Measurements from ENCODE around the gene CSF2RB.
A peak's percentile ranks its signal among the peaks of the same experiment; 100 is the strongest.
"Not testable (repeated sequence)": the region's sequence is repeated elsewhere in the genome, so short reads cannot be mapped to it uniquely, and the experiment has no call there.

The CSF2RB gene

DNA sequence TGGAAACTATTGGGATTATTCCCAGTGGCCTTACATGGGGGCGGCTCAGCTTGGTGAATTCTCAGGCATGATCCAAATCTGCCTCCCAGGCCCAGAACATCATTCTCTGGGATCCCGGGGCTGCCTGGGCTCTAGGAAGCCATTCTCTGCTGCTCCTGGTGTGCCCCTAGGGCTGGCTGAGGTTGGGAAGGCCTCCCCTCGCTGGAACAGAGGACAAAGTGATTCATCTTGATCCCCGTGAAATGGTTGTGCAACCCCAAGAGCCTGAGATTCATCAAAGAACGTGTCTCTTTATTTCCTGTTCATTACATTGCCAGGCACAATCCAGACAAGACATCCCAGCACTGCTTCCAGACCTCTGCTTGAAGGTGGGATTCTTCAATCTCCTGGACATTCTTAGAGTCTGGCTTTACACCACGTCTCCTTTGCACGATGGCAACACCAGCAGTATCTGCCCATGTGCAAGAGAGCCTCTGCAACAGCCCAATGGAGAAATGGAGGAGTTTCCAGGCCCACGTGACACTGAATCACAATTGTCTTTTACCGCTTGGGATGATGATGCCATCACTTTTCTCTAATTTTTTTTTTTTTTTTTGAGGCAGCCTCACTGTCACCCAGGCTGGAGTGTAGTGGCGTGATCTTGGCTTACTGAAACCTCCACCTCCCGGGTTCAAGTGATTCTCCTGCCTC is 53.6 kb downstream of the CSF2RB start:
- DNase-seq (ENCODE audit: low read depth in 2 of 2) = no peak

GRCh38 chr22:36968249-36968964 is 55.0 kb downstream of the CSF2RB start:
- DNase-seq (ENCODE audit: low read depth in 2 of 2) = no peak

DNA sequence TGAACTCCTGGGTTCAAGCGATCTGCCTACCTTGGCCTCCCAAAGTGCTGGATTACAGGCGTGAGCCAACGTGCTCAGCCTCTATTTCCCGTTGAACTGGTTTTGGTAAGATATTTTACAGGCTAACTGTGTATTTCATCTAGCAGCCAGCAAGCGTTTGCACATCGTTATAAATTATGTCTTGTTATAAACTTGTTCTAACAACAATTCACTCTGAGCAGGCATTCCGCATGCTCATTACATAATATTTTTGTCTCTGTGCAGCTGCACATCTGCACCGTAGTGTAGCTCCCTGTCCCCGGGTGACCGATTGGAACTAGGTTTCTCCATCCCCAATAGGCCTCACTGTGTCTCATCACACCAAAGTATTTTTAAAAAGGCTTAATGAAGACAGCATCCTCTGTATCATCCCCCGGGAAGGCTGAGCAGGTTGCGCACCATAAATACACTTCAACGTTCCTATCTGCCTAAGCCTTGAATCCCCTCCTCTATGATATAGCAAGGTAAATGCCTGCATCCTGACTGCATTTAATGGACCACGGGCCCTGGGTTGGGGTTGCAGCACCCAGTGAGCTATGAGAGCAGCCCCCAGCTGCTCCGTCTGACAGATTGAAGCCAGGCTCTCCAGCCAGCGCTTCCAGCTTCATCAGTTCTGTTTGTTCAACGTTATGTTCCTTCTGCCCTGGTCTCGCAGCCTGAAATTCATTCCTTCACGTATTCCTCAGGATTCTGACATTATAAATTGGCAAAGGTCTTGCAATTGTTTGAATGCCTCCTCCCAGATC is 58.1 kb downstream of the CSF2RB start:
- no peak for DNase-seq (ENCODE audit: low read depth in 2 of 2)

- no peak for DNase-seq (ENCODE audit: low read depth in 2 of 2)
Measured at GRCh38 chr22:36976606-36977005, 63.2 kb downstream of the CSF2RB start.

DNA sequence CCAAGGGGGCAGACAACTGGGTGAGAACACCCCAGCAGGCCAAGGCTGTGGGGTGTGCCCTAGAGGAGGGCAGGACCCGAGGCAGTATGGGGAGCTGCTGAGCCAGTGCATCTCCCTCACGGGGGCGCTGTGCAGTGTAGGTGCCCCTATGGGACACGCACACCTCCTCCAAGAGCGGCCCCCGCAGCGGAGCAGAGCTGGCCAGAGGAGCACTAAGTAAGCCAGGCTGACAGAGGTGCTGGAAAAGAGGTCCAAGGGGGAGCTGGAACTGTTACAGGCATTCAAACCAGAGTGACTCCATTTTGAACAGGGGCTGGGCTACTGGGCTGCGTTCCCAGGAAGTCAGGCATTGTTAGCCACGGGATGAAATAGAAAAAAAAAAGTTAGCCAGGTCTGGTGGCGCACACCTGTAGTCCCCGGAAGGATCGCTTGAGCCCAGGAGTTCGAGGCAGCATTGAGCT is 64.0 kb downstream of the CSF2RB start:
- peak; percentile 48 to 65 for DNase-seq (ENCODE audit: low read depth in 2 of 2)

GRCh38 chr22:36977947-36978660 is 64.7 kb downstream of the CSF2RB start:
- peak; percentile 80 to 82 for DNase-seq (ENCODE audit: low read depth in 2 of 2)

DNA sequence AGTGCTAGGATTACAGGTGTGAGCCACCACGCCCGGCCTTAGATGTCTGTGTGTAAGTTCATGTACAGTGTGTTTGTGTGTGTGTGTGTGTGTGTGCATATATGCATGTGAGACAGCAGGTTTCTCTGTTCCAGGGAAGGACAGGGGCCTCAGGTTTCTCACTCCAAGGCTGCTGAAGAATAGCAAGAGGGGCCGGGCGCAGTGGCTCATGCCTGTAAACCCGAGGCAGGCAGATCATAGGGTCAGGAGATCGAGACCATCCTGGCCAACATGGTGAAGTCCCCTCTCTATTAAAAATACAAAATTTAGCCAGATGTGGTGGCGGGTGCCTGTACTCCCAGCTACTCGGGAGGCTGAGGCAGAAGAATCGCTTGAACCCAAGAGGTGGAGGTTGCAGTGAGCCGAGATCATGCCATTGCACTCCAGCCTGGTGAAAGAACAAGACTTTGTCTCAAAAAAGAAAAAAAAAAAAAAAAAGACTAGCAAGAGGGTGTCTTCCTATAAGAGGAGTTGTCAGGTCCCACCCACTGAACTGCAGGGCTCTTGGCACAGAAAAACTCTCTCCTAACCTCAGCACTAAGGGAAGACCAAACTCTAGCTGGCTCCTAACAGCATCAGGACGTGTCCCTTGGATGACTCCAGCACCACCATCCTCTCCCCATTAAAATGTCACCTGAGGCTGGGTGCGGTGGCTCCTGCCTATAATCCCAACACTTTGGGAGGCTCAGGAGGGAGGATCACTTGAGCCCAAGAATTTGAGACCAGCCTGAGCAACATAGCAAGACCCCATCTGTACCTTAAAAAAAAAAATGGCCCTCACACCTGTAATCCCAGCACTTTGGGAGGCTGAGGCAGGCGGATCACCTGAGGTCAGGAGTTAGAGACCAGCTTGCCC is 65.8 kb downstream of the CSF2RB start:
- DNase-seq (ENCODE audit: low read depth in 2 of 2) = no peak

GRCh38 chr22:36981247-36981775 is 67.9 kb downstream of the CSF2RB start:
- no peak for DNase-seq (ENCODE audit: low read depth in 2 of 2)

- no peak for DNase-seq (ENCODE audit: low read depth in 2 of 2)
Measured at GRCh38 chr22:36982136-36982535, 68.7 kb downstream of the CSF2RB start.

- DNase-seq (ENCODE audit: low read depth in 2 of 2) = no peak
Measured at GRCh38 chr22:36985211-36985889, 71.9 kb downstream of the CSF2RB start.

- no peak for DNase-seq (ENCODE audit: low read depth in 2 of 2)
Measured at GRCh38 chr22:36986242-36986821, 72.9 kb downstream of the CSF2RB start.

DNA sequence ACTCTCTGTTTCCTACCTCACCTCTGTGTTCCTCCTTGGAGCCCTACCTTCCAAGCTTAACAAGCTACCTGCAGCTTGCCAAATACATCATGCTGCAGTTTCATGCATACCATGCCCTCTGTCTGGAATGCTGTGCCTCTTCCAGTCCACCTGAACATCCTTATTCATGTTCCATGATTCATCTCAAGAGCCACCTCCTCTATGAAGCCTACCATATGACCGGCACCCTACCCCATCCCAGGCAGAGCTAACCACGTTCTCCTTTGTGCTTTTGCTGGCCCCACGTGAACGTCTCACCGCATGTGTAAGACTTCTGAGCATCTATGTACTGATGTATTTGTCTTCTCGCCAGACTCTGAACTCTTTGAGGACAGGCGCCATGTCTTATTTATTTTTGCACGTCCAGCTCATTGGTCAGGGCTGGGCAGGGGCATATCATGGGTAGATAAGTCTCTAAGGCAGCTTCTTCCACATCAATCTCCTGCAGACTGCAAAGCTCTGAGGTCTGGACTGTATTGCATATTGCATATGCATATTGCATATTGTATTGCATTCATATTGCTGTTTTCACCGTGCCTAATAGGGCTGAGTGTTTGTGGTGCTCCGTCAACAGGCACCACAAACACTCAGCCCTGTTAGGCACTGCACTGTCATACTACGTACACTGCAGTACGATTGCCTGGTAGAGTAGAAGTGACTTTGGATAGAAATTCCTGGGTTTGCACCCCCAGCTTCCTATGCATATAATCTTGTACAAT is 74.8 kb downstream of the CSF2RB start:
- no peak for DNase-seq (ENCODE audit: low read depth in 2 of 2)

DNA sequence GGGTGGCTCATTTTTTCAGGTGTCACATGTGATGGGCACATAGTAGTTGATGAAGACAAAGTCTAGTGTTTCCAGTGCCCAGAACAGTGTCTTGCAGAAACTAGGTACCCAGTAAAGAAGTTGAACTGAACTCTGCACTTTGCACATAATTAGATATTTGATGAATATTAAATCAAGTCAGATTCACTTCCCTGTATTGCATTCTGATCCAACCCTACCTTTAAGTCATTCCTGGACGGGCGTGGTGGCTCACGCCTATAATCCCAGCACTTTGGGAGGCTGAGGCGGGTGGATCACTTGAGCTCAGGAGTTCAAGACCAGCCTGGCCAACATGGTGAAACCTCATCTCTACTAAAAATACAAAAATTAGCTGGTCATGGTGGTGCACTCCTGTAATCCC is 75.6 kb downstream of the CSF2RB start:
- not testable (repeated sequence) for DNase-seq (ENCODE audit: low read depth in 2 of 2)

All from stimulated activated CD4-positive, alpha-beta T cell treated with anti-CD3 and anti-CD28 coated beads, Interleukin-1b, Interleukin-23, amount 100 ng/mL, for 1 hour (primary cell).